HG02870 (cell line): ENCODE measurements around the gene BICC1.

ENCODE experiments used
- ATAC-seq: cut with Tn5 transposase; IDR thresholded peaks from one replicate; pipeline ENCODE4 v1.9.1; 2021; ENCODE audit warnings: mild to moderate bottlenecking, moderate library complexity; ENCODE audit not compliant: unreplicated experiment

Gene BICC1

GRCh38 chr10:58698777-58699356 is 186.2 kb downstream of the BICC1 start:
- no peak for ATAC-seq

GRCh38 chr10:58700591-58700990 is 187.9 kb downstream of the BICC1 start:
- no peak for ATAC-seq

- ATAC-seq = no peak
These were observed 188.9 kb downstream of the BICC1 start for GRCh38 chr10:58701405-58702135.

DNA sequence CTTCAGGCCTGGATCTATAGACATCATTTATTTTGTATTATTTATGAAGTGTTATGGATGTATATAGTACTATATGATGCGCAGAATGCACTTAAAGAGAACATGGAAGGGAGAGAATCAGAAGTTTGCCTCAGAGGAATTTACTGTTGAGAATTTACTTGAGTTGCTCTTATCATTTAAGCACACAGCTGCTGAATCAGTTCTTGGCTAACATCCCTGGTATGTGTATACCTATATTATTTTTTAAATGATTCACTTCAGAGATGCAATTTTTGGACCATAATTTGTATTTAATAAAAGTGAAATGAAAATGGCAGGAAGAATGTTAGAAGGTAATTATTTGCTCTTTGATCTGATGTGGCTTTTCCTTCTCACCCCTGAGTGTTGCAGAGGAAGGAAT is 191.6 kb downstream of the BICC1 start:
- ATAC-seq = no peak

DNA sequence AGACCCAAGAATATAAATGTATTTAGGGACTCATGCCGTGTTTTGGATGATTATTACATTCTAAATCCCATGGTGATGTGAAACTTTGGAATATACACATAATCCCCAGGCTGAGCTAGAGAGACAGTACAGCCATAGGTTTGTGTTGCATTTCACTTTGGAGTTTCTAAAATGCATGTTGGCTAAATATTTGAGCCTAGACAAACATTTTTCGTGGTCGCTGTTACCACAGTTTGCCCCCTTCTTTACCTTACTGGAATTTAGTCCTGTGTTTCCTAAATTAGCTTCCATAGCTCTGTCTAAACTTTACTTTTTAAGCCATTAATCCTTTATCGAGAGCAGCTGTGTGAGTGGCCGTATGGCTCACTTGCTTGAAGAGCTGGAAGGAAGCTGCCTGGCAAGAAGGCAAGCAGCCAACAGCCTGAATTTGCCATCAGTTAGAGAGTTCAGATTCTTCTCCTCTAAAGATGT is 192.0 kb downstream of the BICC1 start:
- ATAC-seq = no peak

DNA sequence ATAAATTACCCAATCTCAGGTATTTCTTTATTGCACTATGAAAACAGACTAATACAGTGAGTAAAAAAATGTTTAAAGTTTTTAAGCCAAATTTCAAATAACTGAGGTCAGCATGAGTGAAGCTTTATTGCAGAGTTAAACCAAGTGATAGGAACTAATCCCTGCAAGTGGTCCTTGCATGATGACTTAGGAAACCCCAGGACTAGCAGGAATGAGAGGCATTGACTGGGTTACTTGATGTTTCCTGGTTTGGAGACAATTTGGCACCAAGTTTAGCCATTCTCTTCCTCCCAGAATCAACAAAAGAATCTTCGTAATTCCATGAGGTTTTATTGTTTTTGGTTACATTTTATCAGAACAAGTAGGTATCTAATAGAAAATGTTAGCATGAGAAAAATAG is 194.2 kb downstream of the BICC1 start:
- no peak for ATAC-seq

DNA sequence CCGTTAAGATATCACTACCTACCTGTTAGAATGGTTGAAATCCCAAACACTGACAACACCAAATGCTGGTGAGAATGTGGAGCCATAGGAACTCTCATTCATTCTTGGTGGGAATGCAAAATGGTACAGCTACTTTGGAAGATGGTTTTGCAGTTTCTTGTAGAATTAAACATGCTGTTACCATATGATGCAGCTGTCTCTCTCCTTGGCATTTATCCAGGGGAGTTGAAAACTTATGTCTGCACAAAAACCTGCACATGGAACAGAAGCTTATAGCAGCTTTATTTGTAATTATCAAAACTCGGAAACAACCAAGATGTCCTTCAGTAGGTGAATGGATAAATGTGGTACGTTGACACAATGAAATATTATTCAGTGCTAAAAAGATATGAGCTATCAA is 199.5 kb downstream of the BICC1 start:
- ATAC-seq = no peak

- ATAC-seq = no peak
These were observed 200.3 kb downstream of the BICC1 start for GRCh38 chr10:58712982-58713381.

DNA sequence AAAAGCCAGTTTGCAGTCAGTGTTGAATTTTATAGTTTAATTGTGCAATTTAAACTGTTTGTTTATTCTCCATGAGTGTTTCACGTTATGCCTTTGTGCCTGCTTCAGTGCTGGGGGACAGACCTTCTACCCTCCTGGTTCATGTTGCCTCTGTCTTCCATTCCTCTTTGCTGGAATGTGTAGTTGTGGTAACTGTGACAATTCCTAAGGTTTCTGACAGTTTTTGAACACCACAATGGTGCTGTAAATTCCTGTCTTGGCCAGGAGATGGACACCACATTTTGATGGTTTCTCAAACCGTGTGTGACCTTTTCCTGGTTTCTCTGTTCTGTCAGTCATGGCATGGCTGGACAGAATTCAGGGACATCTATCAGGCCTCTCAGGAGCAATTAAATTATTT is 201.7 kb downstream of the BICC1 start:
- no peak for ATAC-seq

DNA sequence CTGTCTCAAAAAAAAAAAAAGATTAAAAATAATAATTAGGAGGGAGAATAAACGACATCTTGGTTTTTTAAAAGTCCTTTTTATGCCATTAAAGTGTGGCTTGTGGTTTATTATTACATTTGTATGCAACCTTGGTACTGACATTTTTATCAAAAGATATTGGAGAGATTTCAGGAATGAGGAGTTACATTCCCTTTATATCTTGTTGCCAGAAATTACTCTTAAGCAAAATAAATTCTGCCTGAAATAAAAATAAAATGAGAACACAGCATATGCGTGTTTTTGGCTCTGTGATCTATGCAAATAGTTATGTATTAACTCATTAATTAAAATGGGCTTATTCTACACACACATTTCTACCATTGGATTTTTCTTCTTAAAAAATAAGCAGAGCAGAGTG is 202.4 kb downstream of the BICC1 start:
- ATAC-seq = no peak

GRCh38 chr10:58718596-58718995 is 205.9 kb downstream of the BICC1 start:
- ATAC-seq = no peak

DNA sequence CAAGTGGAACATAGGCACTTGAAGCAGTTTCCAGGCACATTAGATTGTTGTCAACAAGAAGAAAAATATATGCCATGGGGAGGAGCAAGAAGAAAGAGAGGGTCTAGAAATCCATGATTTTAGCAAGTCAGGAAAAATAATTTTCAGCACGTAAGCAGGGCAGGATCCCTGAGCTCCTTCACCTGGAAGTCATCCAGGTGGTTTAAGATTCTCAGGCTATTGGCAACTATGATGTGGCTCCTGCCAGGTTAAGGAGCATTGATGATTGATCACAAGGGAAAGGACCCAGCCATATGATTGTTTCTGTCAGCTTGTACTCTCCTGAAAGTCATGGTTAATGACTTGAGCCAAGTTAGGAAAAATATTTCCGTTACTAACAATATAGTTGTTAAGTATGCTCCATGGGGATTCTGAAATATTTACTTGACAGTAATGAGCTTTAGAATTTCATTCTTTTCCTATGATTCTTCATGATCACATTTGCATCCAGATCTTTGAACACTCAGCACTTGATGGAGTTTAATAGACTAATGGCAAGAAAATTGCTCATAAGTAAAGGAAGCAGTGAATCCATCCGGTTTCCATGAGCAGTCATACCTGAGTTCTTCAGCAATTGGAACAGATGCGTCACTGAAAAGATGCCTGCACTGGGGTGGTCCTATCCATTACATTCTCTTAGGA is 209.1 kb downstream of the BICC1 start:
- ATAC-seq = no peak

DNA sequence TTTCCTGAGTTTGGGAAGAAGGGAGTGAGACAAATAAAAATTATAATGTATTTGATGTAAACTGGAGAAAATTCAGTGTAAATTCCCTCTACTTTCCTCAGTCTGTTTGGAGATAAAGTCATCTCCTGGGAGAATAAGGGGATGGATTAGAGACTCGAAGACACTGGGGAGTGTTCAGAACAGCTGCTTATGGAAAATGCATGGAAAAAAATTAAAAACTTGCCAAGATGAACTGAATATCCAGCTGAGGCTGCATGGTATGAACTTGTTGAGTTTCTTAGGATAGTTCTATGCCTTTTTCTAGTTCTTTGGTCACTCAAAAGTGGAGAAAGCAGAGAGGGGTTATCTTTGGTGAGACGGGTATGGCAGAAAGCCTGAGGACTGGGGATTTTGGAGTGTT is 210.5 kb downstream of the BICC1 start:
- no peak for ATAC-seq

GRCh38 chr10:58723966-58724365 is 211.3 kb downstream of the BICC1 start:
- ATAC-seq = no peak

GRCh38 chr10:58724781-58725180 is 212.1 kb downstream of the BICC1 start:
- no peak for ATAC-seq

GRCh38 chr10:58725901-58726300 is 213.2 kb downstream of the BICC1 start:
- ATAC-seq = no peak

- no peak for ATAC-seq
These were observed 215.0 kb downstream of the BICC1 start for GRCh38 chr10:58727633-58728032.

- ATAC-seq = no peak
These were observed 218.6 kb downstream of the BICC1 start for GRCh38 chr10:58731276-58731675.

GRCh38 chr10:58733436-58733835 is 220.8 kb downstream of the BICC1 start:
- no peak for ATAC-seq

DNA sequence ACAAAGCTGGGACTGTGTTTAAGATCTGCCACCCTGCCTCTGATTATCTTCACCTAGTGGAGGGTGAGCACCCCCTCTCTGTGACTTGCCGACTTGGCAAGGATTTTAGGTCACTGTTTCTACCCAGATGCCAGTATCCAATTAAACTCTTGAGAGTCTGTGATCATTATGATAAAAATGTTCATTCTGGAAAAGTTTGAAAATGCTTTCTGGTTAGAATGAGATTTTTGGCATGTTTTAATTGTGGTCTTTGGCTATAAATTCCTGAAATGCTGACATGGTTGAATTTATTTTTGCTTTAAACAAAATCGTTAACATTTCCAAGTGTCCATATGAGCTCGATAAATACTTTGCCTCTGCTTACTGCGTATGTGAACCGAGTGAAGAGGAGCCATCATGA is 221.4 kb downstream of the BICC1 start:
- ATAC-seq = no peak

GRCh38 chr10:58734664-58735063 is 222.0 kb downstream of the BICC1 start:
- no peak for ATAC-seq

DNA sequence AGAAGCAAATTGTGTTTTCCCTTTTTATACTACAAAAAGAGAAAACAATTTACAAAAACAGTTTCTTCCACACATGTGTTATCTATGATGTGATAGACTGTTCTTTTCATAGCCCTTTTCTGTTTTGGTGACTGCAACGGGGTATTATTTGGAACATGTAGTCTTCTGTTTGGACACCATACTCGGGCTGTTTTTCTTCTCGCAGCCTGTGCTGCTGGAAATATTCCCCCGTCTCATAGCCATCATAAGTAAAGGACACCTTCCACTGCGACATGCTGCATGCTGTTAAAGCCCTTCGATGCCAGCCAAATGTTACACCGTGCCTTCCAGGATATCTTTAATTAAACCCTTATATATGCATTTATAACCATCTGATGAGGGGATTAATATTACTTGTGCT is 222.4 kb downstream of the BICC1 start:
- ATAC-seq = no peak
